Chondrocyte (in vitro differentiated cells): Measurements from ENCODE around the gene ZNRD2. TPM values are rescaled to one million over a fixed set of nuclear protein-coding genes. Genes with fewer than 3 reads are reported as not detected.

Experiments used
- DNase-seq: peaks from one replicate; pipeline ENCODE4 v3.0.0; 2021; ENCODE audit warnings: mixed read lengths, low spot score
- H3K27ac Mint-ChIP-seq: one replicate; pipeline ENCODE4 v1.8.0; 2021; ENCODE audit warnings: mild to moderate bottlenecking, moderate library complexity, mixed read lengths; ENCODE audit not compliant: unreplicated experiment
- H3K27me3 Mint-ChIP-seq: 2 replicates; pipeline ENCODE4 v1.8.0; 2021; ENCODE audit warnings: low read depth, mixed read lengths
- H3K36me3 Mint-ChIP-seq: 2 replicates; pipeline ENCODE4 v1.8.0; 2021; ENCODE audit warnings: low read depth, mixed read lengths
- H3K4me1 Mint-ChIP-seq: 2 replicates; pipeline ENCODE4 v1.8.0; 2021; ENCODE audit warnings: low read depth, mild to moderate bottlenecking, mixed read lengths
- H3K4me3 Mint-ChIP-seq: one replicate; pipeline ENCODE4 v1.8.0; 2021; ENCODE audit warnings: mild to moderate bottlenecking, moderate library complexity, mixed read lengths; ENCODE audit not compliant: unreplicated experiment
- H3K9me3 Mint-ChIP-seq: 2 replicates; pipeline ENCODE4 v1.8.0; 2021; ENCODE audit warnings: low read depth, mixed read lengths
- total RNA-seq: library from RNA; stranded (reverse); gene quantifications from 3 replicates; pipeline ENCODE4 v1.2.1, GENCODE V29; 2021
- TF ChIP-seq, protein P1 (sequence below): fragments of 200-600 bp; sonication (generic); IDR thresholded peaks from 2 replicates; pipeline ENCODE4 v1.5.0; 2021; ENCODE audit warnings: antibody characterized with exemption, mild to moderate bottlenecking, moderate library complexity

Gene ZNRD2
- total RNA-seq, 1 donor from 2014 or later = 26.4 TPM

DNA sequence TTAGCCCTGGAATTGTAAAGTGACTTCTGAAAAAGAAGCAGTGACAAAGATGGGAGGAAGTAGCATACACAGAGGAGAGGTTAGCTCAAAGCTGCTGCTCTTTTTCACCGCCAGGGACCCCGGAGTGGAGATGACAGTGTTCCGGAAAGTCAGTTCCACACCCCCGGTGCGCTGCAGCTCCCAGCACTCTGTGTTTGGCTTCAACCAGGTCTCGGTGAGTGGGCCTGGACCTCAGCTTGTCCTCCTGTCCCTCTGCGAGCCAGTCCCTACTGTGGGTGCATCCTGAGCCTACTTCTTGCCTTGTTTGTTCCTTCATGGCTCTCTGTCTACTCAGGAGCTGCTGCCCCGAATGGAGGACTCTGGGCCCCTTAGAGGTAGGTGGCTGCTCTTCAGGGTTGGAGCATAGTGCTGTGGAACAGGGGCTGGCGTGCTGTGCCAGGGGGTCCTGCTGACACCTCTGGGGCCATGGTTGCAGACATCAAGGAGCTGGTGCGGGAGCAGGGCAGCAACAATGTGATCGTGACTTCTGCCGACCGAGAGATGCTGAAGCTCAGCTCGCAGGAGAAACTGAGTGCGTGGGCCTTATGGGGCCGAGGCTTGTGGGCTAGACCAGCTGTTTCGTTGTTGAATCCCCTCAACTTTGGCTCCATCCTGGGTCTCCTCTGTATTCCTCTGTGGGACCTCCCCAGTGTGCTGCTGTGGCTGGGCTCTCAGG is 47.0 kb downstream of the ZNRD2 start:
- no peaks in the 10 kb centered on the region for H3K9me3 Mint-ChIP-seq
- peak overlapping the region; percentile 94 for H3K27ac Mint-ChIP-seq
- no peak for DNase-seq
- H3K27me3 Mint-ChIP-seq = no peaks in the 10 kb centered on the region
- H3K36me3 Mint-ChIP-seq = peaks cover 8% of the 10 kb centered on the region
- peak overlapping the region; percentile 91 for H3K4me3 Mint-ChIP-seq
- TF ChIP-seq, protein P1, sequence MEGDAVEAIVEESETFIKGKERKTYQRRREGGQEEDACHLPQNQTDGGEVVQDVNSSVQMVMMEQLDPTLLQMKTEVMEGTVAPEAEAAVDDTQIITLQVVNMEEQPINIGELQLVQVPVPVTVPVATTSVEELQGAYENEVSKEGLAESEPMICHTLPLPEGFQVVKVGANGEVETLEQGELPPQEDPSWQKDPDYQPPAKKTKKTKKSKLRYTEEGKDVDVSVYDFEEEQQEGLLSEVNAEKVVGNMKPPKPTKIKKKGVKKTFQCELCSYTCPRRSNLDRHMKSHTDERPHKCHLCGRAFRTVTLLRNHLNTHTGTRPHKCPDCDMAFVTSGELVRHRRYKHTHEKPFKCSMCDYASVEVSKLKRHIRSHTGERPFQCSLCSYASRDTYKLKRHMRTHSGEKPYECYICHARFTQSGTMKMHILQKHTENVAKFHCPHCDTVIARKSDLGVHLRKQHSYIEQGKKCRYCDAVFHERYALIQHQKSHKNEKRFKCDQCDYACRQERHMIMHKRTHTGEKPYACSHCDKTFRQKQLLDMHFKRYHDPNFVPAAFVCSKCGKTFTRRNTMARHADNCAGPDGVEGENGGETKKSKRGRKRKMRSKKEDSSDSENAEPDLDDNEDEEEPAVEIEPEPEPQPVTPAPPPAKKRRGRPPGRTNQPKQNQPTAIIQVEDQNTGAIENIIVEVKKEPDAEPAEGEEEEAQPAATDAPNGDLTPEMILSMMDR = no peak
- peaks cover 21% of the 10 kb centered on the region for H3K4me1 Mint-ChIP-seq

DNA sequence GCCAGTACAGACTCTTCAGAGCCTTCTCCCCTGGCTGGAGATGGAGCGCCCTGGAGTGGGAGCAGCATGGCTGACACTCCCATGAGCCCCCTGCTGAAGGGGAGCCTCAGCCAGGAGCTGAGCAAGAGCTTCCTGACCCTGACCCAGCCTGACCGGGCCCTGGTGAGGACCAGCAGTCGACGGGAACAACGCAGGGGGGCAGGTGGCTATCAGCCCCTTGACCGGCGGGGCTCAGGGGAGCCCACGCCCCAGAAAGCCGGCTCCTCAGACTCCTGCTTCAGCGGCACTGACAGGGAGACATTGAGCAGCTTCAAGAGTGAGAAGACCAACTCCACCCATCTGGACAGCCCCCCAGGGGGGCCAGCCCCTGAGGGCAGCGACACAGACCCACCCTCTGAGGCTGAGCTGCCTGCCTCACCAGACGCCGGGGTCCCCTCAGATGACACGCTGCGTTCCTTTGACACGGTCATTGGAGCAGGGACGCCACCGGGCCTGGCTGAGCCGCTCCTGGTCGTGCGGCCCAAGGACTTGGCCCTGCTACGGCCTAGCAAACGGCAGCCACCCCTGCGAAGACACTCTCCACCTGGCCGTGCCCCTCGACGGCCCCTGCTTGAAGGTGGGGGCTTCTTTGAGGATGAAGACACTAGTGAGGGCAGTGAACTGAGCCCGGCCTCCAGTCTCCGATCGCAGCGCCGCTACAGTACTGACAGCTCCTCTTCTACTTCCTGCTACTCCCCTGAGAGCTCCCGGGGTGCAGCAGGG is 47.9 kb downstream of the ZNRD2 start:
- TF ChIP-seq, protein P1 = no peak
- no peaks in the 10 kb centered on the region for H3K9me3 Mint-ChIP-seq
- H3K27ac Mint-ChIP-seq = no peak overlapping the region
- no peaks in the 10 kb centered on the region for H3K27me3 Mint-ChIP-seq
- peaks cover 13% of the 10 kb centered on the region for H3K36me3 Mint-ChIP-seq
- no peak for DNase-seq
- peaks cover 13% of the 10 kb centered on the region for H3K4me1 Mint-ChIP-seq
- no peak overlapping the region for H3K4me3 Mint-ChIP-seq

DNA sequence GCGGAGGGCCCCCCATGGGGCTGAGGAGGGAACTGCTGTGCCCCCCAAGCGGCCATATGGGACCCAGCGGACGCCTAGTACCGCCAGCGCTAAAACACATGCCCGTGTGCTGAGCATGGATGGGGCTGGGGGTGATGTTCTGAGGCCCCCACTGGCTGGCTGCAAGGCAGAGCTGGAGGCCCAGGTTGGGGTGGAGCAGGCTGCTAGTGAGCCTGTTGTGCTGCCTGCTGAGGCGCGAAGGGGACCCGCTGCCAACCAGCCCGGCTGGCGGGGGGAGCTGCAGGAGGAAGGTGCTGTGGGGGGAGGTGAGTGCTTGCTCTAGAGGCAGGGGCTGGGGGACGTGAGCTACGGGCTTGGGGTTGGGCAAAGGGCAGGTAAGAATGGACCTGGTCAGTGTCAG is 48.5 kb downstream of the ZNRD2 start:
- Mint-ChIP-seq H3K36me3 (peaks cover 13% of the 10 kb centered on the region), H3K27me3 (no peaks in the 10 kb centered on the region)

DNA sequence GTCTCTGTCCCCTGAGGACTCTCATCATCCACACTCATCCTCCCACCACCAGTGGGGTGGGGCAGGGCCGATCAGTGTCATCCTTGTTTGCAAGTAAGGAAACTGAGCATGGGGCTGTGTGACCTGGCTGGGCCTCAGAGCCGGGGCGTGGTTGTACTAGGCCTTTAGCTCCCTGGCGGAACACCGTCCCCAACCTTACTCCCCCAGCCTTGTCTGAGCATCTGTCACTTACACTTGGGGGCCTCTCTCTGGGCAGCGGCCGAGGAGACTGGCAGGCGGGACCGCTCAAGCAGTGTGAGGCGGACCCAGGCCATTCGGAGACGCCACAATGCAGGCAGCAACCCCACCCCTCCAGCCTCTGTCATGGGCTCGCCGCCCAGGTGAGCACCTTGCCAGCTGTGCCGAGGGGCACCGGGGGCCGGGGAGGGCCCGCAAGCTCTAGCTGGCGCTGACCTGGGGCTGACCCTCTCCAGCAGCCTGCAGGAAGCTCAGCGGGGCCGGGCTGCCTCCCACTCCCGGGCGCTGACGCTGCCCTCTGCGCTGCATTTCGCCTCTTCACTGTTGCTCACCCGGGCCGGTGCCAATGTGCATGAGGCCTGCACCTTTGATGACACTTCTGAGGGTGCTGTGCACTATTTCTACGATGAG is 49.1 kb downstream of the ZNRD2 start:
- Mint-ChIP-seq H3K4me1 (peaks cover 11% of the 10 kb centered on the region), H3K36me3 (peaks cover 15% of the 10 kb centered on the region), H3K9me3 (no peaks in the 10 kb centered on the region), H3K27ac (no peak overlapping the region), H3K27me3 (no peaks in the 10 kb centered on the region), H3K4me3 (no peak overlapping the region)
- TF ChIP-seq, protein P1 = no peak
- no peak for DNase-seq

More for the DNA sequence above, 48.5 kb downstream of the ZNRD2 start:
- DNase-seq = no peak
- TF ChIP-seq, protein P1 = no peak
- Mint-ChIP-seq H3K9me3 (no peaks in the 10 kb centered on the region), H3K27ac (no peak overlapping the region), H3K4me1 (peaks cover 11% of the 10 kb centered on the region), H3K4me3 (no peak overlapping the region)

DNA sequence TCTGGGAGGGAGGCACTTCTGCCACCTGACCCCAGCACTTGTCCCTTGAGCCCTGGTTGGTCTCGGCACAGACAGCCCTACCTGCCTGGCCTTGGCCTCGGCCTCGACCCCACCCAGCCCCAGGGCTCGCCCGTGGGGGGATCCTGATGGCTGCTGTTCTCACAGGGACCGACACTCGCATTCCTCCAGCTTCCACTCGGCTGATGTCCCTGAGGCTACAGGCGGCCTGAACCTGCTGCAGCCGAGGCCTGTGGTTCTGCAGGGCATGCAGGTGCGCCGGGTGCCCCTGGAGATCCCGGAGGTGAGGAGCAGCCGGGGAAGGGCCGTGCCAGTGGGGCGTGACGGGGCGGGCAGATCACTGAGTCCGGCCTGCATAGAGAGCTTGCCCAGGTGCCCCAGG is 50.4 kb downstream of the ZNRD2 start:
- no peaks in the 10 kb centered on the region for H3K27me3 Mint-ChIP-seq
- no peak overlapping the region for H3K4me3 Mint-ChIP-seq
- H3K36me3 Mint-ChIP-seq = peaks cover 17% of the 10 kb centered on the region
- H3K27ac Mint-ChIP-seq = no peak overlapping the region
- TF ChIP-seq, protein P1 = no peak
- no peak for DNase-seq
- H3K9me3 Mint-ChIP-seq = no peaks in the 10 kb centered on the region
- peaks cover 11% of the 10 kb centered on the region for H3K4me1 Mint-ChIP-seq
